Activated CD8-positive, alpha-beta memory T cell treated with anti-CD3 and anti-CD28 coated beads for 1 hour (primary cell): ENCODE results near the gene NCAPH2.
A peak's percentile ranks its signal among the peaks of the same experiment; 100 is the strongest.

Experiments
- DNase-seq, 2 donors: peaks; one replicate each; pipeline ENCODE4 v3.0.0-alpha.2; 2020; ENCODE audit warnings: low read depth in 1 of 2; ENCODE audit errors: extremely low read depth in 1 of 2

The NCAPH2 gene

GRCh38 chr22:50507991-50508884 is at the start of gene NCAPH2:
Gene NCAPH2 (plus strand): TSS chr22:50508224. CDS start chr22:50508338, 114 bp downstream.
- DNase-seq: peak; percentile 94 to 97

DNA sequence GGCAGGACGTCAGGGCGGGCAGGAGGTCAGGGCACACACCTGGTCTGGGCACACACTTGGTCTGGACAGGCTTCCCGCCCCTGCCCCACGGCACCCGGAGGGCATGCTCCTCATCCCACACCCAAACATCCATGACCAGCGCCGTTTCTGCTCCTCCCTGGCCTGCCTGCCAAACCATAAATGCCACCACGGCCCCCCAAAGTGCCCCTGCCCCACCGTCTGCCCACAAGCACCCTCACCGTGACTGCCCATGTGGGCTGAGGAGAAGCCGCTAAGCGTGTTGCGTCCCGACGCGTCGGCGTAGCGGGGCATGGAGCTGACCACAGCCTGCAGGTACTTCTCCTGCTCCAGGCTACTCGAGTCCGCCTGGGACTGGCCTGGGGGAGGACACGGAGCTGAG is 49.0 kb upstream of the NCAPH2 start:
- DNase-seq: no peak

DNA sequence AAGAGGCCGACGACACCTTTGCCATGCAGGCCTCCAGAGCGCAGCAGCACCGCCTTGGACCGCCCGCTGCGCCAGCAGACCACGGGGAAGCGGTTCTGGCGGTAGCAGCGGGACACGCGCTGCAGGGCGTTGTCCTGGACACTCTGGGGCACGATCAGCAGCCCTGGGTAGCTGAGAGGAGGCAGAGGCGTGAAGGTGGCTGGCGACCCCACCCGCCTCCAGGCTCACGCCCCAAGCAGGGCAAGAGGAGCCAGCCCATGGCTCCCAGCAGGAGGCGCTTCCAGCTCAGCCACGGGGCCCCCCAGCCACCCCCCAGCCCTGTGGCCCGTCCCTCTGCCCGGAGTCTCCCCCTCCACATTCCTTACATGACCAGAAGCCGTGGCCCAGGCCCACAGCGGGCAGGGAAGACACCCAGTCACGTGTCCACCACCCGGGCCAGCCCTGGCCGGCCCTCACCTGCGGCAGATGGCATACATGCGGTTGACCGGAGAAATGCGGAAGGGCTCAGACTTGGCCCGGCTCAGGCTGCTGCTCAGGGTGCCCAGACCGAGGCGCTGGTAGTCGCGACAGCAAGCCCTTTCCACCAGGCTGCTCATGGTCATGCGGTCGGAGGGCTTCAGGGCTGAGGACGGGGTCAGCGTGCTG is 48.4 kb upstream of the NCAPH2 start:
- DNase-seq: no peak

DNA sequence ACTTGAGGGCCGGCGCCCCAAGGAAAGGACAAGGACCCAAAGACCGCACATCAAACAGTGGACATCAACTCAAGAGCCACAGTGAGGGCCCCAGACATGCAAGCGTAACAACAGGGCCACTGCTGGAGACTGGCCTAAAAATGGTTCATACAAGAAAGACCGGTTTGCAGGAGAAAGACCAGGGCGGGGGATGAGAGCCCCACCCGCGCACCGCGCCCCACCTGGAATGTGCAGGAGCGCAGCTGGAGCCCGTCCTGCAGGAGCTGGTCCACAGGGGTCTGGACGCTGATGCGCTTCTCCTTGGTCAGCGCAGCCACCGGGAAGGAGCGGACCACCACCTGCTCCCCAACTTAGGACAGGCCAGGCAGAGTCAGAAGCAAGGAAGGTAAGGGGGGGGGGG is 47.1 kb upstream of the NCAPH2 start:
- no peak for DNase-seq

DNA sequence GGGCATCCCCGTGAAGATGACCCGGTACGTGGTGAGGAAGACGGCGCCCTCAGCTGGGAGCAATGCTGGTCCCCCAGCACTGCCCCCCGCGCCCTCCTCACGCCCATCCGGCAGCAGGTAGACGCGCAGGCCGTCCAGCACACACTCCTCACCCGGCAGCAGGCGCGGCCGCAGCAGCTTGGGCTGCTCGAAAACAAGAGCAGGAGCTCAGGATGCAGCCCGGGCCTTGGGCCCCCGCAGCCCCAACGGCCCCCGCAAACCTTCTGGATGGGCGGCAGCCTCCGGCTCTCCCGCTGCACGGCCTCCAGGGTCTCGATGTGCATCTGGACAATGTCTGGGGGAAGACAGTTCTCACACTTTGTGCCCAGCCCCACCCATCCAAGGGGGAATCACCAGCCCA is 46.5 kb upstream of the NCAPH2 start:
- DNase-seq: no peak

GRCh38 chr22:50461979-50462540 is 46.0 kb upstream of the NCAPH2 start:
- no peak for DNase-seq

- DNase-seq: no peak
Observed at GRCh38 chr22:50463188-50463900, 44.7 kb upstream of the NCAPH2 start.

DNA sequence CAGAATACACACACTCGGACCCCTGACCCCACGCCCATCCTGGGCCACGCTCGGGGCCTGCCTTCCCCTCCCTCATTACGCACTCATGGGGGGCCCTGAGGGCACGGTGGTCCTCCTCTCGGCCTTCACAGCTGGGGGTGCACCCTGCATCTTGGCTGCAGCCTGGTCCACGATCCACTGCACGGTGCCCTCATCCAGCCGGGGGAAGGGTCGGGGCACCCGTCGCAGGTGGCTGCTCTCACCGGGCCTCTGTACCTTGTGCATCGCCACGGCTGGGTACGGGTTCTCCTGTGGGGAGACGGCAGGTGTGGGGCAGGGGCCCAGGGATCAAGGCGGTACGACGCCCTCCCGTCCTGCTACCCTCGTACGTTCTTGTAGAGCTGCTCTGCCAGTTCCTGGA is 43.6 kb upstream of the NCAPH2 start:
- no peak for DNase-seq

- no peak for DNase-seq
Observed at GRCh38 chr22:50465066-50465930, 42.7 kb upstream of the NCAPH2 start.

DNA sequence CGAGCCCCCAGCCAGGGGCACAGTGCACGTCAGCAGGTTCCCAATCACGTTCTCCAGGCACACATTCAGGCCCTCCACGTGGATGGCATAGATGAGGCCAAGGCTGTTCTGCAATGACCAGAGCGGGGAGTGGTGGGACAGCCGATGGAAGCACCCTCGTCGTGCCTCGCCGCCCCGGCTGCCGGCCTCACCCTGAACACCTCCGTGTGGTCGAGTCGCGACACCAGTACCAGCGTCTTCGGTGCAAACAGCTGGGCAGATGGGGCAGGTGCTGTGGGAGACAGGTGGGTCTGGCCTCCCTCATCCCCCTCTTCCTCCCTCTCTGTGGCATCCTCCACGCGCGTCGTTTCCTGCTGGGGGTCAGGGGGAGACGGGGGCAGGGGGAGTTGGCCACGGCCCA is 40.7 kb upstream of the NCAPH2 start:
- no peak for DNase-seq

DNA sequence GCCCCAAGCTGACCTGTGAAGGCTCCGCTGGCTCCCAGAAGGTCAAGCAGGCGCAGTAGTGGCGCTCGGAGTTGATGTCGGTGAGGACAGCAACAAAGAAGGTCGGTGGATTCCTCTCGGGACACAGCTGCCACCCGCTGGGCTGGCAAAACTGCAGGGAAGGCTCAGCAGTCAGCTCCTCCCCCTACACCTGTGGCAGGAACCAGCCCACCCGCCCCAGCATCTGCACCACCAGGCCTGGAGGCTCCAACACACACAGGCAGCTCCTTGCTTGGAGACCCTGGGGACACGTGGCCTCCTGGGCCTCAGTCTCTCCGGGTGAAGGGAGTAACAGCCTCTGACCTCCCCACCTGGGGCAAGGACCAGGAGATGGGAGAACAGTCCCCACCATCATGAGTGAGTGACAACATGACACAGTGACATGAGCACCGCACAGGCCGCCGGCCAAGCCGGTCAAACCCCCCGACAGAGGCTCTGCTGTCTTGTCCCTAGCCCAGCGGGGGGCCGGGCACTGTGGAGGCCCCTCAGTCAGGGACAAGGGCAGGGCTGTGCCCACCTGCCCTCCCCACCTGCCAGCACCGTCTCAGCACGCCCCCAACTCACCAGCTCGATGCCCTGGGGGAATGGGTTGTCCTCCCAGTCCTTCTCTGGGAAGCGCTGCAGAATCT is 40.1 kb upstream of the NCAPH2 start:
- DNase-seq: no peak

DNA sequence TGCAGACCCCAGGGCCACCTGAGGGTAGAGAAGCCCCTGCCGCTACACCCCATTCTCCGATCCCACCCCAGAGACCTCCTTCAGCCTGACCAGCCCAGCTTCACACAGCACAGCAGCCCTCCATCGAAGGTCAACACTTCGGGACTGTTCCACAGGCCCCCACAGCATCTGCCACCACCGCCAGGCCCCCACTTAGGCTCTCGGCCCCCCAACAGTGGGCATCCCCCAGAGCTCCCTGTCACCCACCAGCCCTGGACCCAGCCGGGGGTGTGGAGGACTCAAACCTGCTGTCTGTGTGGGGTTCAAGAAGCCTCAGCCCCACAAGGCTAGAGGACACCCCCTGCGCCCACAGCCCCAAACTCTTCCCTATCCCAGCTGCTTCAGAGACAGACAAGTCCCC is 39.4 kb upstream of the NCAPH2 start:
- no peak for DNase-seq

DNA sequence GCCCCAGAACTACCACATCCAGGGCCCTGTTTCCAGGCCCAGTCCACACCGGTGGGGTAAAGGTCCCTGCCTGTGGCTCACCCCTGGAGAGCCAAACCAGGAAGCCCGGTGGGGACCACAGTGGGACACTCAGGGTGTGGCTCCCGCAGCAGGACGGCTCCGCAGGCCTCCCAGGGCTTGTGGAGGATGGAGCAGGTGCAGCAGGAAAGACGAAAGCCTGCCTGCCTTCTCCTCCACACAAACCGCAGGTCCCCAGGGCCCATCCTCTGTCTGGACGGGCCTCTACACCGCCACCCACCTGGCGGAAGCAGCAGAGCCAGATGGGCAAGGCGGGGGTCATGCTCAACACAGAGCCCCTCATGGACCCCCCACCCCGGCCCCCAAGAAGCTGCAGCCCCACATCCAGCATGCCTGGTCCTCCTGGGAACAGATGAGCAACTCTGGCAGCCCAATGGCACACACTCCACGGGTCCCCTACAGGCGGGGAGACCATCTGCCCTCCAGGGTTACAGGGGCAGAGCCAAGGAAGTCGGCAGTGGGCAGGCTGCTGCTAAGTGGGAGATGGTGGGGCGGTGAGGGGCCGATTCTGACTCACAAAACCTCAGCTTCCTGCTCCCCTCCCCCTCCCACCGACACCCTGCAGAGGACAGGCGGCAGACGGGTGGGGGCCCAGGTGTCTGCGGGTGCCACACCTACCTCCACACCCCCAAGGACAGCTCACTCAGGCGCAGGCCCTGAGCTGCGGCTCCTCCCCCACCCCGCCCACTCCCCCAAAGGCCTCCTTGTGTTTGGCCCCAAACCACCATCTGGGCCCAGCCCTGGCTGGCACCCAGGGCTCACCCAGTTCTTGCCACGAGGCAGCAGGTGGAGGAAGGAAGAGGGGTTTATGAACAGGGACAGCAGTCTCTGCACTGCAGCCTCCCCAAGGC is 38.4 kb upstream of the NCAPH2 start:
- DNase-seq: peak; percentile 93 to 96

DNA sequence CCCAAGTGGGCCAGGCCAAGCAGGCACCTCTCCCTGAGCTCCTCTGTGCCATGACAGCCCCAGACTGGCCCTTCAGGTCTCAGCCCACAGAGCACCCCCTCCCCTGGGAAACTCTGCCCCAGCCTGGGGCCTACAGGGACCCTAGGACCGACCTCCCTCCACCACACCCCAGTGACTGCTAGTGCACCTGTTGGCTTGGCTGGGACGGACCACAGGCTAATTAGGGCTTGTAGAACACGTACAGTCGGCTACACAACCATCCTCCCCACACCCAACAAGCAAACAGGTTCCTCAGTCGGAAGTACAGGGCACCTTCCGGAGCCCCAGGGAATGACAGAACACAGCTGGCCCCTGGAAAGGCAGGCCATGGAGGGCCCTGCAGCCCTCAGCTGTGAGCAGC is 37.5 kb upstream of the NCAPH2 start:
- DNase-seq: no peak

- no peak for DNase-seq
Observed at GRCh38 chr22:50471197-50471847, 36.7 kb upstream of the NCAPH2 start.

DNA sequence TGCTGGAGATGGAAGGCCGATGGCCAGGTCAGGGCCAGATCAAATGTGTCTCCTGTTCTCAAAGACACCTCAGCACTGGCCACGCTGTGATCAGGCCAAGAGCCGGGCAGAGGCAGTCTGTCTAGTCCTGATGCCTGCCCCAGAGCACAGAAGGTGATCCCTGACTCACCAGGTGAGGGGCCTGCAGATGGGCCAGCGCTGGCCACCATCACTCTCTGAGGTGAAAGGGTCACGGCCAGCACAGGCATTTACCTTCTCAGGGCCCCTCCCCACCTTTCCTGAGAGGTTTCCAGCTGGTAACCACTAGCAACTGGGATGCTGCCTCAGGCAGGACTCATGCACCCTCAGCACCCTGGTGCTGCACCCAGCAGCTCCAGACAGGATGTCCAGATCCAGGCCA is 36.1 kb upstream of the NCAPH2 start:
- no peak for DNase-seq

DNA sequence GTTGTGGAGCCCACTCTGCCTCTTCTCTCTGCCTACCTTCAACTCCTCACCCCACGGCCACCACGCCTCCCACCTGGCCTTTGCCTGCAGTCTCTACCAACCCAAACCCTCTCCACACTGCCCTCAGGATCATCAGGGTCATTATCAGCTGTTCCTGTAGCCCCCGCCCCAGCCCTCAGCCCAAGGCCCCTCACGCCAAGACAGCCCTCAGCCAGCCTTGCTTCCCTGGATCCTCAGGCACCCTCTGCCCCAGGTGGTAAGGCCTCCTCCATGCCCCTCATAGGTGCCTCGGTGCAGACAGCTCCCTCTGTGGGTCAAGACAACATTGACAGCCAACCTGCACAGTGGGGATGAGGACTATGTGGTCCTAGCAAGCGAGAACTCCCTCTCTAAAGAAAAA is 34.9 kb upstream of the NCAPH2 start:
- peak; percentile 28 to 33 for DNase-seq
